K562 (cell line): ENCODE data around the gene GSX2. TPM values are rescaled to one million over a fixed set of nuclear protein-coding genes. Genes with fewer than 3 reads are reported as not detected.

Source experiments
- ARID2 ChIP-seq: fragments of 450-650 bp; IDR thresholded peaks from 2 replicates; pipeline ENCODE4 v1.6.1; 2017; ENCODE audit warnings: antibody characterized with exemption, mild to moderate bottlenecking
- BCOR ChIP-seq: fragments of 450-650 bp; IDR thresholded peaks from 2 replicates; pipeline ENCODE4 v1.6.1; 2016
- BMI1 ChIP-seq: fragments of 150-350 bp; IDR thresholded peaks from 2 replicates; pipeline ENCODE4 v1.6.1; 2014; ENCODE audit warnings: low read length
- CBX1 ChIP-seq: sonication (generic); IDR thresholded peaks from 2 replicates; pipeline ENCODE4 v1.6.1; 2016; ENCODE audit warnings: antibody characterized with exemption, low read depth, mild to moderate bottlenecking
- CREB1 ChIP-seq, 2 experiments: sonication (generic) in 1 of 2; formaldehyde crosslinking in 1 of 2; IDR thresholded peaks; 2 replicates each; pipeline versions ENCODE4 v1.6.1 to v1.8.0; 2012 to 2022; ENCODE audit warnings: inconsistent platforms in 1 of 2, mild to moderate bottlenecking in 1 of 2, missing genetic modification reagents in 1 of 2, moderate library complexity in 1 of 2
- ELF1 ChIP-seq: fragments of 200-800 bp; sonication (Bioruptor generic); IDR thresholded peaks from 2 replicates; pipeline ENCODE4 v1.6.1; 2016; ENCODE audit warnings: missing genetic modification characterization, missing compliant biosample characterization
- ELK3 ChIP-seq: fragments of 450-650 bp; formaldehyde crosslinking; IDR thresholded peaks from 2 replicates; pipeline ENCODE4 v1.4.0; 2020; ENCODE audit warnings: mild to moderate bottlenecking
- ETV6 ChIP-seq, 3 experiments: fragments of 150-350 bp in 1 of 3; sonication (generic) in 1 of 3; formaldehyde crosslinking in 1 of 3; IDR thresholded peaks; 2 replicates each; pipeline versions ENCODE4 v1.6.1 to v1.8.0; 2014 to 2022; ENCODE audit warnings: borderline replicate concordance in 2 of 3, low read depth in 2 of 3, antibody characterized with exemption in 1 of 3, low read length in 1 of 3, mild to moderate bottlenecking in 1 of 3, missing genetic modification reagents in 1 of 3
- FOSL1 ChIP-seq: fragments of 200-800 bp; sonication (Bioruptor generic); conservative IDR thresholded peaks from 2 replicates; pipeline ENCODE4 v1.6.1; 2016; ENCODE audit warnings: missing genetic modification characterization, missing compliant biosample characterization
- FOXM1 ChIP-seq, 2 experiments: fragments of 450-650 bp in 1 of 2; sonication (generic) in 1 of 2; formaldehyde crosslinking in 1 of 2; IDR thresholded peaks; 2 replicates each; pipeline versions ENCODE4 v1.6.1 to v1.9.0; 2017 to 2022; ENCODE audit warnings: low read depth in 2 of 2, mild to moderate bottlenecking in 2 of 2, missing genetic modification reagents in 1 of 2, moderate library complexity in 1 of 2
- GABPB1 ChIP-seq: sonication (generic); formaldehyde crosslinking; IDR thresholded peaks from 2 replicates; pipeline ENCODE4 v1.8.0; 2022; ENCODE audit warnings: mild to moderate bottlenecking, missing genetic modification reagents
- MTA3 ChIP-seq: fragments of 450-650 bp; formaldehyde crosslinking; IDR thresholded peaks from 2 replicates; pipeline ENCODE4 v1.6.1; 2017; ENCODE audit warnings: mild to moderate bottlenecking, borderline replicate concordance
- NCOR1 ChIP-seq: fragments of 450-650 bp; IDR thresholded peaks from 2 replicates; pipeline ENCODE4 v1.6.1; 2016; ENCODE audit warnings: mild to moderate bottlenecking, moderate library complexity
- PKNOX1 ChIP-seq: fragments of 450-650 bp; IDR thresholded peaks from 2 replicates; pipeline ENCODE4 v1.6.1; 2016
- RBM14 ChIP-seq: fragments of 200-400 bp; formaldehyde crosslinking; IDR thresholded peaks from 2 replicates; pipeline ENCODE4 v1.6.1; 2018; ENCODE audit warnings: low read depth, mild to moderate bottlenecking, low read length, moderate library complexity, borderline replicate concordance; ENCODE audit not compliant: insufficient read depth
- SMARCC2 ChIP-seq: fragments of 450-650 bp; IDR thresholded peaks from 2 replicates; pipeline ENCODE4 v1.6.1; 2017; ENCODE audit warnings: antibody characterized with exemption, moderate library complexity, mild to moderate bottlenecking, low read depth
- TCF3 ChIP-seq: sonication (generic); formaldehyde crosslinking; IDR thresholded peaks from 2 replicates; pipeline ENCODE4 v1.4.0; 2020; ENCODE audit warnings: mild to moderate bottlenecking, missing genetic modification reagents
- UBTF ChIP-seq, 2 experiments: IDR thresholded peaks; 2 replicates each; pipeline ENCODE4 v1.6.1; 2012; ENCODE audit warnings: improper control_type of control experiment in 2 of 2, low read depth in 2 of 2, low read length in 2 of 2, borderline replicate concordance in 1 of 2
- ZNF445 ChIP-seq: fragments of 250-450 bp; sonication (Bioruptor Pico); IDR thresholded peaks from 2 replicates; pipeline ENCODE4 v1.4.0; 2020; ENCODE audit warnings: low read depth, mild to moderate bottlenecking, moderate library complexity
- ZNF449 ChIP-seq: fragments of 250-450 bp; sonication (Bioruptor Pico); IDR thresholded peaks from 2 replicates; pipeline ENCODE4 v1.8.0; 2022; ENCODE audit warnings: moderate library complexity, mild to moderate bottlenecking, inconsistent platforms
- ZSCAN32 ChIP-seq: fragments of 450-650 bp; formaldehyde crosslinking; IDR thresholded peaks from 2 replicates; pipeline ENCODE4 v1.4.0; 2020; ENCODE audit warnings: mild to moderate bottlenecking, moderate library complexity
- polyA plus RNA-seq, 8 experiments: library from polyadenylated mRNA; depleted of rRNA in 4 of 8; stranded (reverse) in 5 of 8; unstranded in 3 of 8; fragments of >200 nt; fragmentation: Nextera tagmentation in 2 of 8; fragmentation: Illumina TruSeq in 1 of 8; extraction: Ambion mirVana in 2 of 8; extraction: Trizol in 1 of 8; gene quantifications; 2 replicates each; pipeline versions ENCODE4 v1.2.1 to v1.2.3, GENCODE V29; 2011 to 2014; ENCODE audit warnings: inconsistent platforms in 1 of 8, missing spikeins in 1 of 8
- total RNA-seq, 7 experiments: library from RNA; depleted of rRNA in 6 of 7; stranded (reverse); fragments of >200 nt in 6 of 7; fragmentation: Illumina TruSeq in 2 of 7; extraction: Trizol in 2 of 7; gene quantifications; 2 replicates each; pipeline versions ENCODE4 v1.2.1 to v1.2.3, GENCODE V29; 2011 to 2021; ENCODE audit warnings: low replicate concordance in 1 of 7

Gene GSX2
- total and polyA plus RNA-seq, 9 of the 15 experiments (the other 6 are each of a cell fraction or from before 2014, with no cell fraction given) = not detected

- peak; percentile 87 for TF ChIP-seq PKNOX1
- no peak for TF ChIP-seq RBM14
- TF ChIP-seq CBX1 = no peak
- TF ChIP-seq ZSCAN32 (CRISPR knock-in tag) = no peak
- no peak for TF ChIP-seq UBTF (IDR thresholded peaks at IDR 0.05; ENCODE audit: borderline replicate concordance in 1 of 2, low read depth in 2 of 2, low read length in 2 of 2)
- TF ChIP-seq ZNF445 (CRISPR knock-in tag) = no peak
- TF ChIP-seq BMI1 = no peak
- TF ChIP-seq MTA3 = peak; percentile 36; the same call in 1 of the 2 replicates
- TF ChIP-seq FOSL1 (tag) = 0 out of 2 replicates have a peak, but pooled peaks have one; percentile 25
- peak; percentile 90 for TF ChIP-seq TCF3 (CRISPR knock-in tag)
- TF ChIP-seq SMARCC2 = no peak
- TF ChIP-seq ARID2 = no peak
- TF ChIP-seq NCOR1 = peak; percentile 87
- peak; percentile 50; the same call in 1 of the 2 replicates for TF ChIP-seq FOXM1 (IDR thresholded peaks at IDR 0.05; ENCODE audit: low read depth)
- no peak for TF ChIP-seq FOXM1 (CRISPR knock-in tag; IDR thresholded peaks at IDR 0.05; ENCODE audit: low read depth)
- TF ChIP-seq ELF1 = peak; percentile 37; the same call in 1 of the 2 replicates
- no peak for TF ChIP-seq GABPB1
- TF ChIP-seq BCOR = peak; percentile 46
- TF ChIP-seq ELK3 (CRISPR knock-in tag) = no peak
- no peak for TF ChIP-seq CREB1 (IDR thresholded peaks at IDR 0.05)
- no peak for TF ChIP-seq CREB1 (CRISPR knock-in tag; IDR thresholded peaks at IDR 0.05)
- no peak for TF ChIP-seq ZNF449 (CRISPR knock-in tag)
- TF ChIP-seq ETV6 (IDR thresholded peaks at IDR 0.05; ENCODE audit: borderline replicate concordance in 1 of 2, low read depth in 2 of 2, low read length in 1 of 2) = peak in 1 of 2 experiments; percentile 82; a peak in 2 of 4 replicates
- no peak for TF ChIP-seq ETV6 (CRISPR knock-in tag; IDR thresholded peaks at IDR 0.05; ENCODE audit: borderline replicate concordance)
These were observed 33.2 kb upstream of the GSX2 start (continued) for GRCh38 chr4:54066718-54067129.
